Left ventricle myocardium inferior (tissue), 1 donor: Measurements from ENCODE around the gene CD82. TPM values are rescaled to one million over a fixed set of nuclear protein-coding genes. Genes with fewer than 3 reads are reported as not detected.
A peak's percentile ranks its signal among the peaks of the same experiment; 100 is the strongest.
"Not testable (repeated sequence)": the region's sequence is repeated elsewhere in the genome, so short reads cannot be mapped to it uniquely, and the experiment has no call there.

Source experiments
- DNase-seq: peaks from one replicate; pipeline ENCODE4 v3.0.0-alpha.2; 2020
- H3K27ac ChIP-seq: fragments of 200-600 bp; replicated peaks from 2 replicates; pipeline ENCODE4 v1.8.0; 2021
- H3K27me3 ChIP-seq: fragments of 200-600 bp; 2 replicates; pipeline ENCODE4 v1.8.0; 2021; ENCODE audit warnings: low read depth
- H3K36me3 ChIP-seq: fragments of 200-600 bp; 2 replicates; pipeline ENCODE4 v1.8.0; 2021
- H3K4me1 ChIP-seq: fragments of 200-600 bp; 2 replicates; pipeline ENCODE4 v1.8.0; 2021
- H3K4me3 ChIP-seq: fragments of 200-600 bp; 2 replicates; pipeline ENCODE4 v1.8.0; 2021; ENCODE audit warnings: mild to moderate bottlenecking, moderate library complexity
- H3K9me3 ChIP-seq: fragments of 200-600 bp; replicated peaks from 2 replicates; pipeline ENCODE4 v1.8.0; 2021
- CTCF ChIP-seq: fragments of 200-600 bp; IDR thresholded peaks from 2 replicates; pipeline ENCODE4 v1.8.0; 2021; ENCODE audit warnings: antibody characterized with exemption, mild to moderate bottlenecking, borderline replicate concordance
- intact Hi-C: fragments of 100-400 bp; cut with micrococcal nuclease; formaldehyde crosslinking; loops from one replicate; pipeline ENCODE4 v1.11.0; 2022
- total RNA-seq: library from RNA; stranded (reverse); fragmentation: NEBNext Ultra II Directional; extraction: Animal tissue kit (Norgen Biotek cat#: 25700); gene quantifications from one replicate; pipeline ENCODE4 v1.2.1, GENCODE V29; 2021
- donor health status: DM: no; HTN: yes; CAD: no; lungs with severe emphysema.

Gene CD82
- total RNA-seq, 1 donor from 2014 or later, result 49.6 TPM

DNA sequence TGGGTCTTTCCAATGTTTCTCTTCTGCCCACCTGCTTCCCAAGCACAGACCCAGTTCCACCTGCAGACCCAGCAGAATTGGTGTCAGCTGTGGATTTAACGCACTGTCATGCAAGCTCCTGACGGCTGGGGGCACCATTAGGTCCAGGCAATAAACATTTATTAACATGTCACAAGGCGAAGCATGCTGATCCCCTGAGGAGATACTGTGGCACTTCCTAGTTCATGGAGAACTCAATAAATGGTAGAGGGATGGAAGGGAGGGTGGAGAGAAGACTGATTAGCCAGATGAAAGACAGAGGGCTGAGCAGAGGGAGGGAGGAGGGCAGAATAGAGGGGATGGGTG is 93.0 kb downstream of the CD82 start:
- Histone ChIP-seq H3K27ac (no peak overlapping the region), H3K4me1 (peaks cover 39% of the 10 kb centered on the region), H3K4me3 (no peak overlapping the region), H3K36me3 (no peaks in the 10 kb centered on the region), H3K27me3 (no peaks in the 10 kb centered on the region), H3K9me3 (no peaks in the 10 kb centered on the region)
- DNase-seq, result no peak
- TF ChIP-seq CTCF, result peak; percentile 43
- intact Hi-C loops, result no loop called here

- Histone ChIP-seq H3K4me1 (peaks cover 39% of the 10 kb centered on the region), H3K9me3 (no peaks in the 10 kb centered on the region), H3K4me3 (no peak overlapping the region), H3K27me3 (no peaks in the 10 kb centered on the region), H3K27ac (peak overlapping the region; percentile 84), H3K36me3 (no peaks in the 10 kb centered on the region)
- peak; percentile 76 for DNase-seq
- no peak for TF ChIP-seq CTCF
- intact Hi-C loops, result no loop called here
Observed at GRCh38 chr11:44659641-44660040, 94.2 kb downstream of the CD82 start.

DNA sequence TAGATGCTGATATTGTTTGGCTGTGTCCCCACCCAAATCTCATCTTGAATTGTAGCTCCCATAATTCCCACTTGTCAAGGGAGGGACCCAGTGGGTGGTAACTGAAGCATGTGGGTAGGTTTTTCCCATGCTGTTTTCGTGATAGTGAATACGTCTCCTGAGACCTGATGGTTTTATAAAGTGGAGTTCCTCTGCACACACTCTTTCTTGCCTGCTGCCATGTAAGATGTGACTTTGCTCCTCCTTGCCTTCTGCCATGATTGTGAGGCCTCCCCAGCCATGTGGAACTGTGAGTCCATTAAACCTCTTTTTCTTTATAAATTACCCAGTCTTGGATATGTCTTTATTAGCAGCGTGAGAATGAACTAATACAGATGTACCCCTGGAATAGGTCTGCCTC is 95.1 kb downstream of the CD82 start:
- Histone ChIP-seq H3K27ac (peak overlapping the region; percentile 84), H3K4me1 (peaks cover 39% of the 10 kb centered on the region)
- H3K9me3 ChIP-seq, DNase-seq, H3K27me3 ChIP-seq, H3K36me3 ChIP-seq, H3K4me3 ChIP-seq, intact Hi-C loops: not testable (repeated sequence)

GRCh38 chr11:44661311-44661717 is 95.9 kb downstream of the CD82 start:
- H3K27ac ChIP-seq, result peak overlapping the region; percentile 84
- DNase-seq, result no peak
- no peaks in the 10 kb centered on the region for H3K36me3 ChIP-seq
- peaks cover 39% of the 10 kb centered on the region for H3K4me1 ChIP-seq
- H3K27me3 ChIP-seq, result no peaks in the 10 kb centered on the region
- H3K9me3 ChIP-seq, result no peaks in the 10 kb centered on the region
- TF ChIP-seq CTCF, result no peak
- intact Hi-C loops, result no loop called here
- H3K4me3 ChIP-seq, result no peak overlapping the region

Other genes with a start within 250 kb of the CD82 start
- 129 TPM for gene TSPAN18, start 161.3 kb downstream of the CD82 start, total RNA-seq